ENCODE results near the gene RBMS2. TPM values are rescaled to one million over a fixed set of nuclear protein-coding genes. Genes with fewer than 3 reads are reported as not detected.

Gene RBMS2
- total and polyA plus RNA-seq, 9 of the 15 experiments (the other 6 are each of a cell fraction or from before 2014, with no cell fraction given), result 0.08 to 10.5 (median 0.31) TPM

DNA sequence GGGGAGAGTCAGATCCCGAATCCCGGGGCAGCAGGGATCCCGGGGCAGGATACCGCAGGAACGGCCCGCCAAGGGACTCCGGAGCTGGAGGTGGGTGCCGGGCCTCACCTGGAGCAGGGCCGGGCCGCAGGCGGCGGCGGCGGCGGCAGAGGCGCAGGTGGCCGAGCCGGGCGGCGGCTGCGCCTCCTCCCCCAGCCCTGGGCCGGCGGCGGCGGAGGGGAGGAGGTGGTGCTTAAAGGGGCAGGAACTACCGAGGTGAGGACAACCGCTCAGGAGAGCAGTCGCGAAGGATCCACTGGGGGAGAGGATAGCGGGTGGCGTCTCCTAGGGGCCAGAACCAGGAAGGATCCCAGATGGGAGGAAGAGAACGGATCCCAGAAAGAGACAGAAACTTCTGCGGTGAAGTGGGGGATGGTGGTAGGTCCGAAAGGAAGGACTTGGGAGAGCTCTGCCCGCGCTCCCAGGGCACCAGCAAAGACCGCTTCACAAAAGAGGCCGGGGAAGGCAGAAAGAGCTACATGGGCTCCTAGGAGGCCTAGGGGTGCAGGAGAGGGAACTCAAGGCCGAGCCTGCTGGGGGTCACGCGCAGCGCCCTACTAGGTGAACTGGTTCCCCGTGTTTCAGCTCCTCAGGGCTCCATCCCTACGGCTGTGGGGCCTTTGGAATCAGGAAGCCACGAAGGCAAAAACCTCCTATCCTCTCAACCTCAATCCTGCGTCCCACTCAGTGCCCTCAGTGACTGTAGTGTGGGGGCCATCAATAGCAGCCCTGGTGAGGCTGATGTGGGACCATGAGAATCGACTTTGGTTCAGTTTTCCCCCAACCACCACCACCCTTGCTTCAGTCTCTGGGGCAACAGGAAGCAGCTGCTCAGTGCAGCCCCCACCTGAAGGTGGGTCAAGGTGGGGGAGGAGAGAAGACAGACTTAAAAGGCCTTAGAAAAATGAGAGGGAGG, 113.5 kb downstream of the RBMS2 start (continued):
- TF ChIP-seq ZNF174 (CRISPR knock-in tag; IDR thresholded peaks at IDR 0.05), result no peak
- TF ChIP-seq, protein P1, sequence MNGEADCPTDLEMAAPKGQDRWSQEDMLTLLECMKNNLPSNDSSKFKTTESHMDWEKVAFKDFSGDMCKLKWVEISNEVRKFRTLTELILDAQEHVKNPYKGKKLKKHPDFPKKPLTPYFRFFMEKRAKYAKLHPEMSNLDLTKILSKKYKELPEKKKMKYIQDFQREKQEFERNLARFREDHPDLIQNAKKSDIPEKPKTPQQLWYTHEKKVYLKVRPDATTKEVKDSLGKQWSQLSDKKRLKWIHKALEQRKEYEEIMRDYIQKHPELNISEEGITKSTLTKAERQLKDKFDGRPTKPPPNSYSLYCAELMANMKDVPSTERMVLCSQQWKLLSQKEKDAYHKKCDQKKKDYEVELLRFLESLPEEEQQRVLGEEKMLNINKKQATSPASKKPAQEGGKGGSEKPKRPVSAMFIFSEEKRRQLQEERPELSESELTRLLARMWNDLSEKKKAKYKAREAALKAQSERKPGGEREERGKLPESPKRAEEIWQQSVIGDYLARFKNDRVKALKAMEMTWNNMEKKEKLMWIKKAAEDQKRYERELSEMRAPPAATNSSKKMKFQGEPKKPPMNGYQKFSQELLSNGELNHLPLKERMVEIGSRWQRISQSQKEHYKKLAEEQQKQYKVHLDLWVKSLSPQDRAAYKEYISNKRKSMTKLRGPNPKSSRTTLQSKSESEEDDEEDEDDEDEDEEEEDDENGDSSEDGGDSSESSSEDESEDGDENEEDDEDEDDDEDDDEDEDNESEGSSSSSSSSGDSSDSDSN (IDR thresholded peaks at IDR 0.05; ENCODE audit: borderline replicate concordance in 1 of 2, low read depth in 2 of 2, low read length in 2 of 2), result peak in 1 of 2 experiments; percentile 92; a peak in 2 of 4 replicates
- peak; percentile 39; the same call in 1 of the 2 replicates for TF ChIP-seq ZBTB7A (IDR thresholded peaks at IDR 0.05; ENCODE audit: borderline replicate concordance, control insufficient read depth, low read depth, low read length)
- TF ChIP-seq FOXP4 (CRISPR knock-in tag; IDR thresholded peaks at IDR 0.05; ENCODE audit: borderline replicate concordance), result no peak
- peak; percentile 50; the same call in 1 of the 2 replicates for TF ChIP-seq ESRRA (IDR thresholded peaks at IDR 0.05; ENCODE audit: borderline replicate concordance, low read depth)
- peak; percentile 25; the same call in 1 of the 2 replicates for TF ChIP-seq EP400 (IDR thresholded peaks at IDR 0.05)
- TF ChIP-seq KAT7 (CRISPR knock-in tag; IDR thresholded peaks at IDR 0.05; ENCODE audit: borderline replicate concordance), result peak; percentile 84; the same call in 1 of the 2 replicates
- peak; percentile 29; the same call in 1 of the 2 replicates for TF ChIP-seq CBFB (CRISPR knock-in tag; IDR thresholded peaks at IDR 0.05)
- peak; percentile 81 for TF ChIP-seq VEZF1 (CRISPR knock-in tag; IDR thresholded peaks at IDR 0.05)
- TF ChIP-seq CXXC5 (CRISPR knock-in tag; IDR thresholded peaks at IDR 0.05), result peak; percentile 69
- TF ChIP-seq LEF1 (IDR thresholded peaks at IDR 0.05), result no peak
- TF ChIP-seq, protein P2, sequence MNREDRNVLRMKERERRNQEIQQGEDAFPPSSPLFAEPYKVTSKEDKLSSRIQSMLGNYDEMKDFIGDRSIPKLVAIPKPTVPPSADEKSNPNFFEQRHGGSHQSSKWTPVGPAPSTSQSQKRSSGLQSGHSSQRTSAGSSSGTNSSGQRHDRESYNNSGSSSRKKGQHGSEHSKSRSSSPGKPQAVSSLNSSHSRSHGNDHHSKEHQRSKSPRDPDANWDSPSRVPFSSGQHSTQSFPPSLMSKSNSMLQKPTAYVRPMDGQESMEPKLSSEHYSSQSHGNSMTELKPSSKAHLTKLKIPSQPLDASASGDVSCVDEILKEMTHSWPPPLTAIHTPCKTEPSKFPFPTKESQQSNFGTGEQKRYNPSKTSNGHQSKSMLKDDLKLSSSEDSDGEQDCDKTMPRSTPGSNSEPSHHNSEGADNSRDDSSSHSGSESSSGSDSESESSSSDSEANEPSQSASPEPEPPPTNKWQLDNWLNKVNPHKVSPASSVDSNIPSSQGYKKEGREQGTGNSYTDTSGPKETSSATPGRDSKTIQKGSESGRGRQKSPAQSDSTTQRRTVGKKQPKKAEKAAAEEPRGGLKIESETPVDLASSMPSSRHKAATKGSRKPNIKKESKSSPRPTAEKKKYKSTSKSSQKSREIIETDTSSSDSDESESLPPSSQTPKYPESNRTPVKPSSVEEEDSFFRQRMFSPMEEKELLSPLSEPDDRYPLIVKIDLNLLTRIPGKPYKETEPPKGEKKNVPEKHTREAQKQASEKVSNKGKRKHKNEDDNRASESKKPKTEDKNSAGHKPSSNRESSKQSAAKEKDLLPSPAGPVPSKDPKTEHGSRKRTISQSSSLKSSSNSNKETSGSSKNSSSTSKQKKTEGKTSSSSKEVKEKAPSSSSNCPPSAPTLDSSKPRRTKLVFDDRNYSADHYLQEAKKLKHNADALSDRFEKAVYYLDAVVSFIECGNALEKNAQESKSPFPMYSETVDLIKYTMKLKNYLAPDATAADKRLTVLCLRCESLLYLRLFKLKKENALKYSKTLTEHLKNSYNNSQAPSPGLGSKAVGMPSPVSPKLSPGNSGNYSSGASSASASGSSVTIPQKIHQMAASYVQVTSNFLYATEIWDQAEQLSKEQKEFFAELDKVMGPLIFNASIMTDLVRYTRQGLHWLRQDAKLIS (CRISPR knock-in tag; IDR thresholded peaks at IDR 0.05), result peak; percentile 34; the same call in 1 of the 2 replicates

Measured in K562 (cell line).